ENCODE data around the gene S1PR1.

The S1PR1 gene

GRCh38 chr1:101278238-101278637 is 41.4 kb downstream of the S1PR1 start:
- no peak for TF ChIP-seq CTCF (IDR thresholded peaks at IDR 0.05; ENCODE audit: unreplicated experiment in 3 of 3)
- Mint-ChIP-seq H3K4me1 (peaks cover 19% of the 10 kb centered on the region), H3K9me3 (peaks cover 3% of the 10 kb centered on the region), H3K4me3 (no peak overlapping the region), H3K36me3 (ENCODE audit: low read depth) (no peaks in the 10 kb centered on the region), H3K27me3 (ENCODE audit: low read depth) (peaks cover 4% of the 10 kb centered on the region), H3K27ac (no peak overlapping the region)

GRCh38 chr1:101278845-101279244 is 42.0 kb downstream of the S1PR1 start:
- Mint-ChIP-seq H3K9me3 (no peaks in the 10 kb centered on the region), H3K27ac (no peak overlapping the region), H3K27me3 (ENCODE audit: low read depth) (peaks cover 4% of the 10 kb centered on the region), H3K36me3 (ENCODE audit: low read depth) (no peaks in the 10 kb centered on the region), H3K4me1 (peaks cover 25% of the 10 kb centered on the region), H3K4me3 (no peak overlapping the region)
- TF ChIP-seq CTCF (IDR thresholded peaks at IDR 0.05; ENCODE audit: unreplicated experiment in 3 of 3), result no peak

GRCh38 chr1:101280049-101280592 is 43.3 kb downstream of the S1PR1 start:
- H3K36me3 Mint-ChIP-seq (ENCODE audit: low read depth), result no peaks in the 10 kb centered on the region
- H3K27me3 Mint-ChIP-seq (ENCODE audit: low read depth), result peaks cover 4% of the 10 kb centered on the region
- no peak overlapping the region for H3K4me3 Mint-ChIP-seq
- H3K27ac Mint-ChIP-seq, result no peak overlapping the region
- peaks cover 25% of the 10 kb centered on the region for H3K4me1 Mint-ChIP-seq
- TF ChIP-seq CTCF (IDR thresholded peaks at IDR 0.05; ENCODE audit: unreplicated experiment in 3 of 3), result no peak
- no peaks in the 10 kb centered on the region for H3K9me3 Mint-ChIP-seq

- H3K4me3 Mint-ChIP-seq, result no peak overlapping the region
- no peak overlapping the region for H3K27ac Mint-ChIP-seq
- TF ChIP-seq CTCF (IDR thresholded peaks at IDR 0.05; ENCODE audit: unreplicated experiment in 3 of 3), result no peak
- H3K4me1 Mint-ChIP-seq, result peaks cover 25% of the 10 kb centered on the region
- peaks cover 4% of the 10 kb centered on the region for H3K27me3 Mint-ChIP-seq (ENCODE audit: low read depth)
- H3K9me3 Mint-ChIP-seq, result no peaks in the 10 kb centered on the region
- H3K36me3 Mint-ChIP-seq (ENCODE audit: low read depth), result no peaks in the 10 kb centered on the region
Measured at GRCh38 chr1:101280942-101281654, 44.3 kb downstream of the S1PR1 start.

- no peak overlapping the region for H3K27ac Mint-ChIP-seq
- no peak overlapping the region for H3K4me3 Mint-ChIP-seq
- no peak for TF ChIP-seq CTCF (IDR thresholded peaks at IDR 0.05; ENCODE audit: unreplicated experiment in 3 of 3)
- no peaks in the 10 kb centered on the region for H3K36me3 Mint-ChIP-seq (ENCODE audit: low read depth)
- H3K4me1 Mint-ChIP-seq, result peaks cover 23% of the 10 kb centered on the region
- peaks cover 4% of the 10 kb centered on the region for H3K27me3 Mint-ChIP-seq (ENCODE audit: low read depth)
- H3K9me3 Mint-ChIP-seq, result no peaks in the 10 kb centered on the region
Measured at GRCh38 chr1:101281751-101282150, 44.9 kb downstream of the S1PR1 start.

Data from nephron (organoid).